GM12892 (cell line): ENCODE measurements around the gene NAGPA.

Source experiments
- POLR2A ChIP-seq: IDR thresholded peaks from 2 replicates; pipeline ENCODE4 v1.6.1; 2011; ENCODE audit warnings: low read depth, low read length, control low read depth
- POLR2AphosphoS5 ChIP-seq: IDR thresholded peaks from 2 replicates; pipeline ENCODE4 v1.6.1; 2011; ENCODE audit warnings: low read depth, low read length, control low read depth
- TAF1 ChIP-seq: IDR thresholded peaks from 2 replicates; pipeline ENCODE4 v1.6.1; 2011; ENCODE audit warnings: low read depth, mild to moderate bottlenecking, control low read depth, low read length, borderline replicate concordance

GRCh38 chr16:5062051-5062450 lies 28.3 kb upstream of the NAGPA start:
- no peak for TF ChIP-seq POLR2A
- no peak for TF ChIP-seq POLR2AphosphoS5
- TF ChIP-seq TAF1: no peak
